Activated naive CD8-positive, alpha-beta T cell (primary cell): ENCODE data around the gene ATG101.

Experiments
- H3K27ac Mint-ChIP-seq: one replicate; pipeline ENCODE4 v1.8.0; 2021; ENCODE audit warnings: mixed read lengths
- H3K27me3 Mint-ChIP-seq: one replicate; pipeline ENCODE4 v1.8.0; 2021; ENCODE audit warnings: mixed read lengths
- H3K36me3 Mint-ChIP-seq: one replicate; pipeline ENCODE4 v1.8.0; 2021; ENCODE audit warnings: mixed read lengths
- H3K4me1 Mint-ChIP-seq: one replicate; pipeline ENCODE4 v1.8.0; 2021; ENCODE audit warnings: low read depth, mixed read lengths
- H3K4me3 Mint-ChIP-seq: one replicate; pipeline ENCODE4 v1.8.0; 2021; ENCODE audit warnings: mild to moderate bottlenecking, mixed read lengths
- H3K9me3 Mint-ChIP-seq: one replicate; pipeline ENCODE4 v1.8.0; 2021; ENCODE audit warnings: low read depth, mixed read lengths

ATG101 gene, protein sequence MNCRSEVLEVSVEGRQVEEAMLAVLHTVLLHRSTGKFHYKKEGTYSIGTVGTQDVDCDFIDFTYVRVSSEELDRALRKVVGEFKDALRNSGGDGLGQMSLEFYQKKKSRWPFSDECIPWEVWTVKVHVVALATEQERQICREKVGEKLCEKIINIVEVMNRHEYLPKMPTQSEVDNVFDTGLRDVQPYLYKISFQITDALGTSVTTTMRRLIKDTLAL

DNA sequence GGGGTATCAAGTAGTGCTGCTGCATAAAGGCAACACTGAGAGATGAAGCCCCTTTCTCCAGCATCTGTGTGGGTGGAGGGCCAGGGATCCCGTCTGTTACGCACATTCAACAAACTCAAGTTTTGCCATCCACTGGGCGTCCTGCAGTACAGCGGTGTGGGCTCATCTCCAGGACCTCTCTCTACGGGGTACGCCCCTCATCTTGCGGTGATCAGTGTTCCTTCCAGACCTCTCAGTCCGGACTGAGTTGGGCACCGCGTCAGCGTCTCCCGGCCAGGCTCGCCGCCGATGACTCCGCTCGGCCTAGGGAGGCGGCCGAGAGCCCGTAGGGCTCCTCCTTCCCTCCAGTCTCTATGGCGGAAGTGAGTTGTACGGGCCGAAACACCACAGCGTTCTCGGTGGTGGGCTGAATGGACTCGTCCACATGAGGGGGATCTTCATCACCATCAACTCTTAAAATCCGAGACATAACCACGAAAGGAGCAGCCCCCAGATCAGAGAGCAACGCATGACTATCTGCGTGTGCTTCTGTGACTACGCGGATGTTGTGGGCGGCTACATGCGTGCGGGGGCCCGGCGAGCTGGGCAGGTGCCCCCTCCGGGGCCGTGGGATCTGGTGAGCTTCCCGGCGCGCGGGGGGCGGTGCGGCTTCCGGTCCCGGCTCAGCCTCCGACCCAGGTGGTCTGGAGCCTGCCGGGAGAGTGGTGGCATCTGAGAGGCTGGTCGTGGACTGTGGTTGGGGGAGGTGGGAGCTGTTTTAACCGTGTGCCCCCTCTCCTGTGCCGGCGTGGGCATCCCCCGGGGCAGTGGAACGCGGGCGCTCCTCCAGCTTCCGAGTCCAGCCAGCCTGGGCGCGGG lies at the start of gene ATG101:
Gene ATG101, plus strand, starts transcription at position 652 of the 858 bp plus-strand sequence. CDS start 3,673 bp downstream, outside the sequence.
- Mint-ChIP-seq H3K27ac (peak within 1 kb of the TSS; percentile 99), H3K27me3 (no peaks in the 10 kb centered on the region), H3K4me3 (peak within 1 kb of the TSS; percentile 97), H3K9me3 (no peaks in the 10 kb centered on the region), H3K4me1 (peaks cover 43% of the 10 kb centered on the region), H3K36me3 (peaks cover 7% of the 10 kb centered on the region)

DNA sequence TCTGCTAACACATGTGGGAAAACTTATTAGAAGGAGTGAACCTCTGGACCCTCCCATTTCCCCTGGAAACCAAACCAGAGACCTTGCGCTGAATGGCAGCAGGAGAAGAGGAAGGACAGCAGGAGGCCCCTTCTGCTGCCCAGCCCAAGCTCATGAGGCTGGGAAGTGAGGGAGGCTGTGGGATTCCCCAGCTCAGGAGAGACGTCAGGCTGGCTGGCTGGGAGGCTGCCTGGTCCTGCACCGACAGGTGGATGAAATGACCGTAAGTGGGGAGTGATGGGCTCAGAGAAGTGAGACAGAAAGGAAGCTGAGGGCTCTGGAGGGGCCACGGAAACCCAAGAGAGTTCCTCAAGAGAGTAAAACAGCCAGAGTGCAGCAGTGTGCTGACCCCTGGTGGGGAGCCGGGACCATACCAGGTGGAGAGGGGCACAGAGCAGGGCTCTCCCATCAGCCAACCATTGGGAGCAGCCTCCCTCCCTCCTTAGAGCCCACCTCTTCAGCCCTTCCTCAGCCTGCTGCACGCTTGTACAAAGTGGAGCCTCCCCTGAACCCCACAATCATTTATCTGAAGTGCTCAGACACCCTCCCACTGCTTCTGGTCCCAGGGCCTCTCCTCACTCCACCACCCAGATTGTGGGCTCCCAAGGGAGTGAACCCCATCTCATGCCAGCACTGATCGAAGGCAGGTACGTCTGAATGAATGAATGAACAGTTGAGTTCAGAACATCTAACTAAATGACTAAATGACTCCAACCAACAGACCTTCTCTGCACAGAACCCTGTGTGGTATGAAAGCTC lies 49.0 kb upstream of the ATG101 start:
- H3K36me3 Mint-ChIP-seq, result no peaks in the 10 kb centered on the region
- no peaks in the 10 kb centered on the region for H3K27me3 Mint-ChIP-seq
- peaks cover 39% of the 10 kb centered on the region for H3K4me1 Mint-ChIP-seq
- no peak overlapping the region for H3K4me3 Mint-ChIP-seq
- H3K27ac Mint-ChIP-seq, result no peak overlapping the region
- H3K9me3 Mint-ChIP-seq, result no peaks in the 10 kb centered on the region

DNA sequence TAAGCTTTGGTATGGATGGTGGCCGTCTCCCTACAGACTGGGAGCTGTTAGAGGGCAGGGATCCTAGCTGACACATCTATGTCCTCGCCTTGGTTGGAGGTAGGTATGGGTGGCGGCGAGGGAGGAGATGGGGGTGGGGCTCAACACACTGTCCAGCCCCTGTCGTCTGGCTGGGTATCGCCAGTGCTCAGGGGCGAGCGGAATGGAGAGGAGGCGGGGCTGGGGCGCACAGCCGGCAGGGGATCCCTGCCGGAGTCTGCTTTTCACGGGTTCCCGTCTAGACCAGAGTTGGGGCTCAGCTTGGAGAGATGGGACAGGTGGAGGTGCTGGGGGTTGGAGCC lies 47.0 kb upstream of the ATG101 start:
- Mint-ChIP-seq H3K27me3 (no peaks in the 10 kb centered on the region), H3K27ac (no peak overlapping the region), H3K9me3 (no peaks in the 10 kb centered on the region), H3K36me3 (no peaks in the 10 kb centered on the region), H3K4me3 (peak overlapping the region; percentile 80), H3K4me1 (peaks cover 47% of the 10 kb centered on the region)

DNA sequence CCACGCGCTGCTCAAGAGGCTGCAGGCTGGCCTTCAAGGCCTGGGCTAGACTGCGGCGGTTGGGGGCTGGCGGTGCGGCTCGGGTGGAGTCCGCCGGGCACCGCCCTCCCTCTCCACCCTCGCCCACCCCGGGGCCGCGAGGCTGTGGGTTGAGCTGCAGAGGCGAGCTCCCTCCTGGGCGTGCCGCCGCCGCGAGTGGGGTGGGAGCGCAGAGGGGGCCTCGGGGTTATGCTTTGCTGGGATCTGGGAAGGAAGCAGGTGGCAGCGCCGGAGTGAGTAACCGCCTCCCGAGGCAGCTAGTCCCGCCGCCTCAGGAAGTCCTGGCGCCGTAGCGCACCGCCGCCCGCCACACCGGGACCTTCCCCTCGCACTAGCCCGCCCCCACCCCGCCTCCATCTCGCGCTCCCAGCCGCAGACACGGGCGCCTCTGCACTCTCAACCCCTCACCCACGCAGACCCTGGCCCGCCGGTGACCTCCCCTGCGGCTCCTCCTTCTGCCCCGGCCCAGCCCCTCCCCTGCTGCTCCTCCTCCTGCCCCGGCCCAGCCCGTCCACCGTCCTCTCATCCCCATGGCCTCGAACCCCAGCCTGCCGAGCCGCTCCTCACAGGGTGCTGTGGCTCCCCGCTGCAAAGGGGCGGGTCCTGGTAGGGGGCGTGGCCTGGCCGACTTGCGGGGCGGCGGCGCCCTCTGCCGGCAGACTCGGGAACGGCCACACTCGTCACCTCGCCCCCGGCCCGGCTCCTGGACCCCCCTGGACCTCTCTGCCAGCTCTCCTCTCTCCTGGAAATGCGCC lies 46.4 kb upstream of the ATG101 start:
- Mint-ChIP-seq H3K9me3 (no peaks in the 10 kb centered on the region), H3K4me3 (peak overlapping the region; percentile 88), H3K27me3 (no peaks in the 10 kb centered on the region), H3K36me3 (no peaks in the 10 kb centered on the region), H3K27ac (peak overlapping the region; percentile 95), H3K4me1 (peaks cover 47% of the 10 kb centered on the region)

DNA sequence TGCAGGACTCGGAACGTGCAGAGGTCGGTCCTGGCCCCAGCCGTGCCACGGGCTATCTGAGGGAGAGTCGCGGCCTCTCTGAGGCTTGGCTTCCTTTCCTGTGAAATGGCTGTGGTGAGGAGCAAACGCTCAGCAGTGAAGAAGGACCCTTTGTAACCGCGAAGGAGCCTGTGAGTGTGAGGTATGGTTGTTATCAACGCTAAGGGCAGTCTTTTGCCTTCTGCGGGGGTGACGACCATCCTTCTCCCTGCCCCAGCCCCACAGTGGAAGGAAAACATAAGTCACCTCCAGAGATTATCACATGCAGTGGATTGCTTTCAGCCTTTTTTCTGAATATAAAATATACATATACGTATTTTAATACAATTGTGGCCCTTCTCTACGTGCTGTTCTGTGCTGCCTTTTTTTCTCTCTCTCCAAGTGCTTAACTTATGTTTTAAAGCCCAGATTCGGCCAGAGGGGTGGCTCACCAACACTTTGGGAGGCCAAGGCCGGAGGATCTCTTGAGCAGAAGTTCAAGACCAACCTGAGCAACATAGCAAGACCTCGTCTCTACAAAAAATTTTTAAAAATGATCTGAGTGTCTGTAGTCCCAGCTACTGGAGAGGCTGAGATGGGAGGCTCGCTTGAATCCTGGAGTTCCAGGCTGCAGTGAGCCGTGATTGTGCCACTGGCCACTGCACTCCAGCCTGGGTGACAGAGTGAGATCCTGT lies 45.6 kb upstream of the ATG101 start:
- Mint-ChIP-seq H3K4me3 (peak overlapping the region; percentile 88), H3K27ac (peak overlapping the region; percentile 95), H3K36me3 (no peaks in the 10 kb centered on the region), H3K4me1 (peaks cover 47% of the 10 kb centered on the region), H3K27me3 (no peaks in the 10 kb centered on the region), H3K9me3 (no peaks in the 10 kb centered on the region)

DNA sequence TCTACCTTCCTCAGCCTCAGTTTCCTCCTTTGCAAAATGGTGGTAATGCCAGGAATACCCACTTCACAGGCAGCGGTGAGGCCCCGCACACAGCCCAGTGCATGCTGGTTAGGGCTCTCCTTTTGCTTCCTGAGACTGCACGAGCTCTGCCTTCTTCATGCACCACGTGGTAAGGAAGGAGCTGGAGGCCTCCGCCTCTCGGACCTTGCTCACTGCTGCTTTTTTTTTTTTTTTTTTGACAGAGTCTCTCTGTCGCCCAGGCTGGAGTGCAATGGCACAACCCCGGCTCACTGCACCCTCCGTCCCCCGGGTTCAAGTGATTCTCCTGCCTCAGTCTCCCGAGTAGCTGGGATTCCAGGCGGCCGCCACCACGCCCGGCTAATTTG lies 44.9 kb upstream of the ATG101 start:
- H3K4me1 Mint-ChIP-seq, result peaks cover 47% of the 10 kb centered on the region
- peak overlapping the region; percentile 95 for H3K27ac Mint-ChIP-seq
- no peaks in the 10 kb centered on the region for H3K9me3 Mint-ChIP-seq
- H3K36me3 Mint-ChIP-seq, result no peaks in the 10 kb centered on the region
- peak overlapping the region; percentile 88 for H3K4me3 Mint-ChIP-seq
- H3K27me3 Mint-ChIP-seq, result no peaks in the 10 kb centered on the region

DNA sequence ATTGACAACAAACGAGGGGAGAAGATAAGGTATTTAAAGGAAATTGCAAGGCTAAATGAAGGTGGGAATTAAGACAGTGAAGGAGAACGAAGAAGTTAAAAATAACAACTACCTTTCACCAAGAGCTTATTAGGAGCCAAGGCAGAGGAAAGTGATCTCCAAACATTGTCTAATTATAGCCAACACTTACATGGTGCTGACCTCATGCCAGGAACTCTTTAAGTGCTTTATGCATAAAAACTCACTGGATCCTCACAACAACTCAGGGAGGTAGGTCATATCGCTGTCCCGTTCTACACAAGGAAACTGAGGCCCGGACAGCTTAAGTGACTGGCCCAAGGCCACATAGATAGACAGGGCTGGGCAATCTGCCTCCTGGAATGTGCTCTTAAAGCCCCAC lies 43.5 kb upstream of the ATG101 start:
- H3K4me3 Mint-ChIP-seq, result peak overlapping the region; percentile 88
- no peaks in the 10 kb centered on the region for H3K36me3 Mint-ChIP-seq
- H3K4me1 Mint-ChIP-seq, result peaks cover 34% of the 10 kb centered on the region
- no peaks in the 10 kb centered on the region for H3K27me3 Mint-ChIP-seq
- no peaks in the 10 kb centered on the region for H3K9me3 Mint-ChIP-seq
- peak overlapping the region; percentile 30 for H3K27ac Mint-ChIP-seq

DNA sequence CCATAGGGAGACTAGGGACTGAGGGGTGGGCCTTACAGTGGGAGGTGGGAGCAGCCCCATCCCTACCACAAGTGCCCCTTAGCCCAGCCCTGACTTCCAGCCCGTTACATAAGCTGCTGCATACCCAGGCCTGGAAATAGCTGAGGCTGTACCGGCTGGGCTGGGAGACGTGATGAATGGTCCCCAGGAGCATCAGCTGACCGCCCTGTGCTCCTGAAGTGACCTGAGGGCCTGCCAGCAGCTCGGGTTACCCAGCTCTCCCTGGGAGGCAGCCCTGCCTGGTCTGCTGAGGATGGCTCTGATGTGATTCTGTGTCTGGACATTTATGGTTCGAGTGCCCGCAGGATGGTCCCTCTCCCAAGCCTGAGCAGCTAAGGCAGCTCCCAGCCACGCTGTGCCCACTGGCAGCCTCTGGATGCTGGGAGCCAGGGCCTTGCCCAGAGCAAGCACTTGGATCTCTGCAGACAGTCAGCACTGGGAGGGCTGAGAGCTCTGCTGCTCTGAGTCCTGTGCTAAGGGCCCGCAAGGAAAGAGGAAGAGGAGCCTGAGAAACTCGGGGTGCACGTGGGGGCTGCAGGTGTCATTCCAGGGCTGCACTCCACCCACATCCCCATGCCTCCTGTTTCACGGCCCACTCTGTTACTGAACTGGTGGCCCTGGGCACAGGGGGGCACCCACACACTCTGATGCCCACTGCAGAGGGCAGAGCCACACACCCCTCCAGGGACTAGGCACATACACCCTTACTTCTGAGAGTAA lies 42.5 kb upstream of the ATG101 start:
- Mint-ChIP-seq H3K27ac (no peak overlapping the region), H3K36me3 (no peaks in the 10 kb centered on the region)

DNA sequence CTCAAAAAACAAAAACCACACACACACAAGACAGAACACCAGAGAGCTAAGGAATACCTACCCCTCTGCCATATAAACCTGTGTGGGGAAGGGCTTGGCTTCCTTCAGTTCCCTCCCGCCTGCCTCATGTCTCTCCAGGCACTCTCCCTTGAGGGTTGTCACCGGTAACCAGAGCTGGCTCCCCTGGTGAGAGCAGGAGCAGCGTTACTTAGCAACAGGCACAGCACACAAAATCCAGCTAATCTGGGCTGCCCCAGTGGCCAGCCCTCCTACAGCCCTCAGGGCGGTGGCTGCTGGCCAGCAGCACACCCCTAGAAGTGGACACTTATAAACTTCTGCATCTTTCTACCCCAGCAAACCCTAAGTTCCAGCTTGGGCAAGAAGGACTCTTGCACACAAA lies 40.1 kb upstream of the ATG101 start:
- Mint-ChIP-seq H3K4me1 (peaks cover 42% of the 10 kb centered on the region), H3K9me3 (no peaks in the 10 kb centered on the region), H3K27ac (no peak overlapping the region), H3K36me3 (no peaks in the 10 kb centered on the region), H3K4me3 (no peak overlapping the region), H3K27me3 (no peaks in the 10 kb centered on the region)

More for the DNA sequence above, 42.5 kb upstream of the ATG101 start:
- Mint-ChIP-seq H3K4me1 (peaks cover 36% of the 10 kb centered on the region), H3K9me3 (no peaks in the 10 kb centered on the region), H3K27me3 (no peaks in the 10 kb centered on the region), H3K4me3 (no peak overlapping the region)

DNA sequence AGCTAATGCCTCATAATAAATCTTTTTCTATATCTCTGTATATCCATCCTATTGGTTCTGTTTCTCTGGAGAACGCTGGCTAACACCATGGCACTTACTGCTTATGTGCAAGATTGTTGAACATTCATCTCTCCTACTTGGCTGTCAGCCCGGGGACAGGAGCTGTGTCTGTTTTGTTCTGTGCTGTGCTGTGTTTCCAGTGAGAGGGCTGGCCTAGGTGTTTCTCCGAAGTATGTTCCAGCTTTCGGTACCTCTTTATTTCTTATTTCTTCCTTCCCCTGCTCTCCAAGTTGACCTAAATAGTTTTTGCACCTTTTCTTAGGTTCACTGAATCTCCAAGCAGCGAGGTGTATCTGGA lies 37.4 kb upstream of the ATG101 start:
- Mint-ChIP-seq H3K27me3 (no peaks in the 10 kb centered on the region), H3K4me1 (peaks cover 38% of the 10 kb centered on the region), H3K36me3 (no peaks in the 10 kb centered on the region), H3K9me3 (no peaks in the 10 kb centered on the region), H3K27ac (peak overlapping the region; percentile 55), H3K4me3 (peak overlapping the region; percentile 77)

DNA sequence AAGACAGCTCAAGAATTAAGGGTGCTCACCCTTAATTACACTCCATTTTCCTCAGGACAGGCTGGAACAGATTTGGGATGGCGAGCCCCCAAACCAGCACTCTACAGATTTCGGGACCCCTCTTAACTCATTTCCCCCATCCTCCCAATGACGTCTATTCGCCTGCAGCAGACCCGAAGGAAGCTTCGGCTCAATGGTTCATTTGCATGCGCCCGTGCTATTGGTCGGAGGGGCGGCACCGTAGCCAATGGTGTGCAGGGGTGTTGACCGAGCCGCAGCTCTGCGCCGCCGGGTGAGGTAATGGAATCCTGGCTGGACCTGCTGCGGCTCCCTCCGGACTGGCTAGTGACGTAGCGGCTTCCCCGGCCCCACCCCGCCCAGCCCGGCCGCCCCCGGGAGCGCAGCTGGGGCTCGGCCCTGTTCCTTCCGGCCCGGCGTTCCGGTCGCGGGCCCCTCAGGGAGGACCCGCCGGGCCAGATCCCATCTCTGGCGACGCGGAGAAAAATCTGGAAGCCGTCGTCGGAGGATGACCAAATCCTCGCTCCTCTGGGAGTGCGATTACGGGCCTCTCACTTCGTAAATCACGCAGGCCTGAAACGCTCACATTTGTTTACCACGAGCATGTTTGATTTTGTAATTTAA lies 36.9 kb upstream of the ATG101 start:
- no peaks in the 10 kb centered on the region for H3K36me3 Mint-ChIP-seq
- no peaks in the 10 kb centered on the region for H3K9me3 Mint-ChIP-seq
- peak overlapping the region; percentile 85 for H3K4me3 Mint-ChIP-seq
- peaks cover 39% of the 10 kb centered on the region for H3K4me1 Mint-ChIP-seq
- H3K27ac Mint-ChIP-seq, result peak overlapping the region; percentile 75
- no peaks in the 10 kb centered on the region for H3K27me3 Mint-ChIP-seq

DNA sequence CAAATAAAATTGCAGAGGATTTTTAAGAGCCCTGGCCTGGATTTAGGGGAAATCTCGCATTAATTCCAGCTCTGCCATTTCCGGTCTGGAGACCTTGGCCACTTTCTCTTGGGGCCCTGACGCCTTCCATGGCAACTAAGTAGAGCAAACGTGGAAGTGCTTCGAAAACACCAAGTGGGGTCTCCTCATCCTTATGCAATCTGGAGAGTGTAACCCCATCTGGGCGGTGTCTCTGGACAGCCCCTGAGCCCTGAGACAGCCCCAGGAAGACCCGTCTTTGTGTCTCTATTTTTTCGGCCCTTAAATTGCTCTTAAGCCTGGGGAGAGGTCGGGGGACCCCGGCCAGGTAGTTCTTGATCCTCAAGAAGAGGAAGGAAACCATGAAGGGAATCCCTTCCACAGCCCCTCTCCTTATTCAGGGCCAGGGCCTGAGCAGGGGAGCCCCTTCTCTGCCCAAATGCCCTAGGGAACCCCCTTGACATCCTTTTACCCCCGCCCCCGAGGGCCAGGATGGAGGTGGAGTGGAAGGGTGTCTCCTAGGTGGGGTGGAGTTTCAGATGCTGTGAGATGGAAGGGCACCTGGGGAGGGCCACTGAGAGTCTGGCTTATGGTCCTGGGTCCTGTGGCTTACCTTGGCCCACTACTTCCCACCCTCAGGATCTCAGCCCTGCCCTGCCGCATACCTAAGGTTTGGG lies 36.2 kb upstream of the ATG101 start:
- Mint-ChIP-seq H3K4me1 (peaks cover 45% of the 10 kb centered on the region), H3K36me3 (no peaks in the 10 kb centered on the region), H3K27me3 (no peaks in the 10 kb centered on the region), H3K4me3 (peak overlapping the region; percentile 85), H3K27ac (peak overlapping the region; percentile 75), H3K9me3 (no peaks in the 10 kb centered on the region)

DNA sequence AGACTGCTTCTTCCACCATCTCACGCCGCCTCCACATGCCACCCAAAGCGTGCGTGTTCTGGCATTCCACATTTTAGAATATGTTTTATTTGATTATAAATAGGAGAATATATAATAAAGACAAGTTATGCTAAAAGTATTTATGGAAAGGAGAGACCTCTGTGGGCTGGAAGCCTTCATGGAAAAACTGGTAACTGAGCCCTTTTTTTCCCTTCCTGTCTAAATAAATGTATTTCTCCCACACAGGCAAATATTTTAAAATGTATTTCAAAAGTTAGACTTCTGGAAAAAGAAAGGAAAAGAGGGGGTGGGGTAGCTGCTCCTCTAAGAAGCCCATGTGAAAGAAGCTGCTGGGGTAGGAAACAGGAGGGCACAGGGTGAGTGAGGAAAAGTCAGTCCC lies 34.6 kb upstream of the ATG101 start:
- no peak overlapping the region for H3K4me3 Mint-ChIP-seq
- no peaks in the 10 kb centered on the region for H3K36me3 Mint-ChIP-seq
- H3K9me3 Mint-ChIP-seq, result no peaks in the 10 kb centered on the region
- H3K27ac Mint-ChIP-seq, result no peak overlapping the region
- H3K27me3 Mint-ChIP-seq, result no peaks in the 10 kb centered on the region
- peaks cover 59% of the 10 kb centered on the region for H3K4me1 Mint-ChIP-seq
